ENCODE measurements around the gene BCR.

- TF ChIP-seq CTCF (IDR thresholded peaks at IDR 0.05): no peak
- no peak for TF ChIP-seq POLR2A (IDR thresholded peaks at IDR 0.05)
- no peak for TF ChIP-seq EP300 (IDR thresholded peaks at IDR 0.05)
These were observed 26.3 kb upstream of the BCR start for GRCh38 chr22:23153994-23154393.
